CD4-positive, alpha-beta memory T cell (primary cell): ENCODE results near the gene HSF4. TPM values are rescaled to one million over a fixed set of nuclear protein-coding genes. Genes with fewer than 3 reads are reported as not detected.

Experiments used
- CTCF ChIA-PET: fragments of 350-600 bp; sonication (Branson Sonifier 250); formaldehyde crosslinking; loops from one replicate; lab custom pipeline; 2021; ENCODE audit warnings: inconsistent platforms; ENCODE audit not compliant: partially characterized antibody; lab: Charles Lee
- POLR2A ChIA-PET: fragments of 350-600 bp; sonication (Branson Sonifier 250); formaldehyde crosslinking; loops from one replicate; lab custom pipeline; 2021; ENCODE audit not compliant: partially characterized antibody; lab: Charles Lee
- DNase-seq, 5 donors: peaks; one replicate each; pipeline versions ENCODE4 v3.0.0 to v3.0.0-alpha.2; 2020 to 2022; ENCODE audit warnings: mixed read lengths in 1 of 5
- H3K27ac ChIP-seq: one replicate; pipeline ENCODE4 v1.7.0; 2013; ENCODE audit warnings: low read depth, low read length
- H3K27me3 ChIP-seq: 2 replicates; pipeline ENCODE4 v1.7.0; 2013; ENCODE audit warnings: mild to moderate bottlenecking, low read length, moderate library complexity; ENCODE audit not compliant: insufficient read depth
- H3K36me3 ChIP-seq: 2 replicates; pipeline ENCODE4 v1.7.0; 2013; ENCODE audit warnings: mild to moderate bottlenecking, low read length, moderate library complexity; ENCODE audit not compliant: insufficient read depth
- H3K4me1 ChIP-seq: 2 replicates; pipeline ENCODE4 v1.7.0; 2013; ENCODE audit warnings: mild to moderate bottlenecking, low read length, moderate library complexity; ENCODE audit not compliant: insufficient read depth
- H3K4me3 ChIP-seq, 2 donors: one replicate each; pipeline ENCODE4 v1.7.0; 2013; ENCODE audit warnings: low read length in 2 of 2, mild to moderate bottlenecking in 1 of 2
- H3K9me3 ChIP-seq, 2 donors: one replicate each; pipeline ENCODE4 v1.7.0; 2013; ENCODE audit warnings: low read length in 2 of 2, control low read depth in 1 of 2; ENCODE audit not compliant: control insufficient read depth in 1 of 2
- H3K27ac Mint-ChIP-seq, 7 donors: one replicate each; pipeline ENCODE4 v1.8.0; 2020 to 2021; ENCODE audit warnings: mixed read lengths in 7 of 7, mild to moderate bottlenecking in 6 of 7, inconsistent platforms in 3 of 7, moderate library complexity in 3 of 7
- H3K27me3 Mint-ChIP-seq, 2 donors: one replicate each; pipeline ENCODE4 v1.8.0; 2020 to 2021; ENCODE audit warnings: mixed read lengths in 2 of 2
- H3K36me3 Mint-ChIP-seq, 2 donors: one replicate each; pipeline ENCODE4 v1.8.0; 2020 to 2021; ENCODE audit warnings: mixed read lengths in 2 of 2, inconsistent platforms in 1 of 2, mild to moderate bottlenecking in 1 of 2
- H3K4me1 Mint-ChIP-seq, 4 donors: one replicate each; pipeline ENCODE4 v1.8.0; 2020 to 2021; ENCODE audit warnings: mixed read lengths in 4 of 4, mild to moderate bottlenecking in 1 of 4
- H3K4me3 Mint-ChIP-seq, 8 donors: one replicate each; pipeline ENCODE4 v1.8.0; 2020 to 2021; ENCODE audit warnings: mixed read lengths in 8 of 8, mild to moderate bottlenecking in 7 of 8, moderate library complexity in 6 of 8, inconsistent platforms in 3 of 8
- H3K9me3 Mint-ChIP-seq, 8 donors: one replicate each; pipeline ENCODE4 v1.8.0; 2020 to 2021; ENCODE audit warnings: mixed read lengths in 8 of 8, mild to moderate bottlenecking in 5 of 8, inconsistent platforms in 3 of 8, moderate library complexity in 1 of 8
- intact Hi-C: fragments of 100-400 bp; cut with micrococcal nuclease; formaldehyde crosslinking; loops from one replicate; pipeline ENCODE4 v1.15.1; 2023
- polyA plus RNA-seq, 2 donors: library from polyadenylated mRNA; unstranded; fragments of 300-500 nt; fragmentation: Illumina TruSeq; gene quantifications; one replicate each; pipeline ENCODE4 v1.2.3, GENCODE V29; 2021
- total RNA-seq, 2 experiments: library from RNA; stranded (reverse); gene quantifications; one replicate each; pipeline ENCODE4 v1.2.3, GENCODE V29; 2021

HSF4 gene
- total and polyA plus RNA-seq, 4 experiments from 2014 or later: 0.37 to 98.7 (median 93.6) TPM; not detected in 1

GRCh38 chr16:67144943-67145342, 19.6 kb upstream of the HSF4 start:
- H3K36me3 ChIP-seq: peaks cover 29% of the 10 kb centered on the region
- Mint-ChIP-seq H3K4me1 (peaks cover 2 to 12% (median 4%) of the 10 kb centered on the region in 4 donors), H3K4me3 (no peak overlapping the region), H3K27ac (peak overlapping the region in 3 of 7 donors; percentile 16 to 79 (median 53)), H3K27me3 (no peaks in the 10 kb centered on the region), H3K9me3 (peaks cover 0 to 5% (median 0%) of the 10 kb centered on the region in 8 donors), H3K36me3 (peaks cover 42 to 50% of the 10 kb centered on the region in 2 donors)
- POLR2A ChIA-PET: interaction anchor here (1.0 to 1.7 kb wide), 2 partner anchors 9 to 15 kb away, joined by 3 to 4 read pairs; partner anchors contain the start of genes FBXL8 and TRADD
- H3K4me3 ChIP-seq: no peak overlapping the region
- H3K9me3 ChIP-seq: no peaks in the 10 kb centered on the region
- H3K27me3 ChIP-seq: no peaks in the 10 kb centered on the region
- intact Hi-C loops: no loop called here
- CTCF ChIA-PET: interaction anchor here (0.8 kb wide), 1 partner anchor 10 kb away, joined by 3 read pairs; no protein-coding TSS in a partner anchor
- H3K27ac ChIP-seq: no peak overlapping the region
- H3K4me1 ChIP-seq: no peaks in the 10 kb centered on the region
- no peak for DNase-seq

GRCh38 chr16:67145746-67146145, 18.8 kb upstream of the HSF4 start:
- Mint-ChIP-seq H3K9me3 (peaks cover 0 to 5% (median 0%) of the 10 kb centered on the region in 8 donors), H3K27me3 (no peaks in the 10 kb centered on the region), H3K4me3 (no peak overlapping the region), H3K27ac (peak overlapping the region in 2 of 7 donors; percentile 22 to 77), H3K4me1 (peaks cover 2 to 12% (median 4%) of the 10 kb centered on the region in 4 donors), H3K36me3 (peaks cover 34 to 42% of the 10 kb centered on the region in 2 donors)
- intact Hi-C loops: no loop called here
- H3K27ac ChIP-seq: no peak overlapping the region
- DNase-seq: no peak
- peaks cover 21% of the 10 kb centered on the region for H3K36me3 ChIP-seq
- no peak overlapping the region for H3K4me3 ChIP-seq
- H3K9me3 ChIP-seq: no peaks in the 10 kb centered on the region
- no peaks in the 10 kb centered on the region for H3K27me3 ChIP-seq
- H3K4me1 ChIP-seq: peaks cover under 1% of the 10 kb centered on the region
- ChIA-PET CTCF (interaction anchor here (0.8 kb wide), 1 partner anchor 10 kb away, joined by 3 read pairs; no protein-coding TSS in a partner anchor), POLR2A (no interaction called here)

GRCh38 chr16:67146523-67147357, 17.8 kb upstream of the HSF4 start:
- Histone ChIP-seq H3K4me3 (no peak overlapping the region), H3K9me3 (no peaks in the 10 kb centered on the region), H3K27ac (no peak overlapping the region), H3K27me3 (no peaks in the 10 kb centered on the region), H3K36me3 (peaks cover 13% of the 10 kb centered on the region), H3K4me1 (peaks cover 11% of the 10 kb centered on the region)
- intact Hi-C loops: no loop called here
- no peak for DNase-seq
- Mint-ChIP-seq H3K27me3 (no peaks in the 10 kb centered on the region), H3K36me3 (peaks cover 29 to 37% of the 10 kb centered on the region in 2 donors), H3K4me1 (peaks cover 5 to 21% (median 11%) of the 10 kb centered on the region in 4 donors), H3K4me3 (no peak overlapping the region), H3K9me3 (peaks cover 0 to 5% (median 0%) of the 10 kb centered on the region in 8 donors), H3K27ac (peak overlapping the region in 2 of 7 donors; percentile 12 to 63)
- POLR2A ChIA-PET: interaction anchor here (1.1 kb wide), 1 partner anchor 17 kb away, joined by 4 read pairs; no protein-coding TSS in a partner anchor
- CTCF ChIA-PET: no interaction called here

GRCh38 chr16:67147437-67148140, 17.0 kb upstream of the HSF4 start:
- H3K4me3 ChIP-seq: no peak overlapping the region
- POLR2A ChIA-PET: interaction anchor here (1.1 kb wide), 1 partner anchor 16 kb away, joined by 4 read pairs; no protein-coding TSS in a partner anchor
- H3K4me1 ChIP-seq: peaks cover 11% of the 10 kb centered on the region
- Mint-ChIP-seq H3K27ac (peak overlapping the region in 3 of 7 donors; percentile 50 to 85 (median 75)), H3K9me3 (peaks cover 0 to 5% (median 0%) of the 10 kb centered on the region in 8 donors), H3K36me3 (peaks cover 25 to 37% of the 10 kb centered on the region in 2 donors), H3K27me3 (no peaks in the 10 kb centered on the region), H3K4me1 (peaks cover 6 to 28% (median 14%) of the 10 kb centered on the region in 4 donors), H3K4me3 (no peak overlapping the region)
- no peaks in the 10 kb centered on the region for H3K27me3 ChIP-seq
- DNase-seq: no peak
- H3K27ac ChIP-seq: no peak overlapping the region
- intact Hi-C loops: no loop called here
- H3K36me3 ChIP-seq: peaks cover 13% of the 10 kb centered on the region
- no peaks in the 10 kb centered on the region for H3K9me3 ChIP-seq
- CTCF ChIA-PET: no interaction called here

GRCh38 chr16:67148221-67148620, 16.3 kb upstream of the HSF4 start:
- peaks cover 16% of the 10 kb centered on the region for H3K4me1 ChIP-seq
- H3K4me1 Mint-ChIP-seq: peaks cover 12 to 34% (median 20%) of the 10 kb centered on the region in 4 donors
- H3K27me3 ChIP-seq: no peaks in the 10 kb centered on the region
- no peaks in the 10 kb centered on the region for H3K9me3 ChIP-seq
- peaks cover 13% of the 10 kb centered on the region for H3K36me3 ChIP-seq
- peaks cover 0 to 5% (median 0%) of the 10 kb centered on the region in 8 donors for H3K9me3 Mint-ChIP-seq
- intact Hi-C loops: no loop called here
- DNase-seq: no peak
- H3K36me3 Mint-ChIP-seq: peaks cover 21 to 34% of the 10 kb centered on the region in 2 donors
- H3K27ac Mint-ChIP-seq: peak overlapping the region in 3 of 7 donors; percentile 41 to 50 (median 46)
- ChIA-PET CTCF (interaction anchor here (1.7 to 13.4 kb wide), 2 partner anchors 37 to 132 kb away, joined by 5 to 187 read pairs; no protein-coding TSS in a partner anchor), POLR2A (interaction anchor here (1.1 kb wide), 1 partner anchor 15 kb away, joined by 4 read pairs; no protein-coding TSS in a partner anchor)
- H3K4me3 Mint-ChIP-seq: peak overlapping the region in 6 of 8 donors; percentile 12 to 62 (median 34)
- no peak overlapping the region for H3K4me3 ChIP-seq
- H3K27me3 Mint-ChIP-seq: no peaks in the 10 kb centered on the region
- no peak overlapping the region for H3K27ac ChIP-seq

GRCh38 chr16:67148656-67149275, 15.8 kb upstream of the HSF4 start:
- H3K27ac Mint-ChIP-seq: peak overlapping the region in 3 of 7 donors; percentile 46 to 54 (median 48)
- Histone ChIP-seq H3K27ac (no peak overlapping the region), H3K9me3 (no peaks in the 10 kb centered on the region), H3K36me3 (peaks cover 13% of the 10 kb centered on the region), H3K4me3 (no peak overlapping the region), H3K4me1 (peaks cover 17% of the 10 kb centered on the region), H3K27me3 (no peaks in the 10 kb centered on the region)
- no peaks in the 10 kb centered on the region for H3K27me3 Mint-ChIP-seq
- H3K4me1 Mint-ChIP-seq: peaks cover 15 to 39% (median 24%) of the 10 kb centered on the region in 4 donors
- CTCF ChIA-PET: interaction anchor here (0.9 to 13.4 kb wide), 3 partner anchors 36 to 133 kb away, joined by 3 to 187 read pairs (median 5); partner anchors contain the start of gene TMEM208
- peaks cover 0 to 5% (median 0%) of the 10 kb centered on the region in 8 donors for H3K9me3 Mint-ChIP-seq
- H3K36me3 Mint-ChIP-seq: peaks cover 21 to 30% of the 10 kb centered on the region in 2 donors
- no peak for DNase-seq
- intact Hi-C loops: no loop called here
- peak overlapping the region; percentile 12 to 63 (median 48) for H3K4me3 Mint-ChIP-seq
- POLR2A ChIA-PET: interaction anchor here (1.1 to 7.2 kb wide), 4 partner anchors 9 to 131 kb away, joined by 3 to 174 read pairs (median 6); partner anchors contain the start of genes FBXL8, HSF4, NOL3 and TRADD
